T follicular helper cell (primary cell): ENCODE results near the gene C6orf52.
A peak's percentile ranks its signal among the peaks of the same experiment; 100 is the strongest.
"Not testable (repeated sequence)": the region's sequence is repeated elsewhere in the genome, so short reads cannot be mapped to it uniquely, and the experiment has no call there.

Experiments
- DNase-seq: peaks from one replicate; pipeline ENCODE4 v3.0.0-alpha.2; 2020; ENCODE audit warnings: low read depth
- total RNA-seq, 2 experiments: gene quantifications; one replicate each; lab custom pipeline; 2026; lab: John Stamatoyannopoulos, UW

The C6orf52 gene
- total RNA-seq, result 0.35 to 0.54 reads per million in 2 experiments

DNA sequence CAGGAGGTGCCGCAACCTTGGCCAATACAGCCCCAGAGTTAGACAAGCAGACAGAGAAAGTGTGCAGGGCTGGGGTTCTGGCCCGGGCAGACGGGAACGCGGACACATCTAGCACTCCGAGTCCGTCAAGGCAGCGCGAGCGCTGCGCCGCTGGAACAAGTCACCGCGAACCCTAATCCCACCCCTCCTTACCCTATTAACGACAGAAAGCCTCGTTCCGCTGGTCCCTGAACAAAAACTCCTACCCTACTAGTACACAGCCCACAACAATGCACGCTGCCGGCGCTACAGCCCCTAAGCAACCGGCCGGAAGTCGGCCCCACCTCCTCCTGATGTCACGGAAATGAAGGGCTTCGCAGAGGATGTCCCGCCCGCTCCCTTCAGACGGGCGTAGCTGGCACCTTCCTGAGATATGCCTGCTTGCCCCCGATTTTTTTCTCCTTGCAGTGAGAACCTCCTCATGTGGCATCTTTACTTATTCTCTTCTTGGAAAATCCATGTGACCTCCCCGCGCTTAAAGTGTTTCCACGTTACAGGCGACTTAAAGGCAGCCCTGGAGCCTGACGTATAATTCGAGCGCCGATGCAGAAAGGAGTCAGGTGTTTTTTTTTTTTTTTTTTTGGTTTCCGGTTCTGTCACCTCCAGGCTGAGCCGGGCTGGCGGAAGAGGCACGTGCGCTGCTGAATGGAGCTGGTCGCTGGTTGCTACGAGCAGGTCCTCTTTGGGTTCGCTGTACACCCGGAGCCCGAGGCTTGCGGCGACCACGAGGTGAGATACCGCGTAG, at the start of gene C6orf52, which contains the start of gene PAK1IP1:
TSS of gene C6orf52 (minus strand) at position 315 of the 784 bp plus-strand sequence. CDS start 7,066 bp downstream, outside the sequence.
TSS of gene PAK1IP1 (plus strand) at position 671 of the 784 bp plus-strand sequence. CDS start at position 685, 14 bp downstream.
- peak; percentile 89 for DNase-seq

DNA sequence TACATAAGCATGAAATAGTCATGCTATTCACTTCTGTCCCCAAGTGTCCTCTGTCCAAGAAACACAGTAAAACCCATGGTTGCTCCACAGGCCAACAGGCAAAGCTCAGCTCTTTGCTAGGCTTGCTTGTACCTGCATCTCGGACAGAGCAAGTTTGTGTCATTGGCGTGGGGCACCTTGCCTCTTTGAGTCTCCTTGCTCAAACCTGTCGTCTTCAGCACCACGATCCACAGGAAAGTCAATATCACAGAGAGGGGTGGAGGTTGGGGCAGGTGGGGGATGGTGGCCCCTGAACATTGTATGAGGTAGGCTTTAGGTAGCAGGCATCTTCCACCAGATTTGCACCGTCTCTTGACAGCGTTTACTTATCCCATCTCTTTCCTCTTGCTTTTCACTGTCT, 49.1 kb upstream of the C6orf52 start:
- no peak for DNase-seq

GRCh38 chr6:10742251-10742650, 47.8 kb upstream of the C6orf52 start:
- DNase-seq, result no peak

DNA sequence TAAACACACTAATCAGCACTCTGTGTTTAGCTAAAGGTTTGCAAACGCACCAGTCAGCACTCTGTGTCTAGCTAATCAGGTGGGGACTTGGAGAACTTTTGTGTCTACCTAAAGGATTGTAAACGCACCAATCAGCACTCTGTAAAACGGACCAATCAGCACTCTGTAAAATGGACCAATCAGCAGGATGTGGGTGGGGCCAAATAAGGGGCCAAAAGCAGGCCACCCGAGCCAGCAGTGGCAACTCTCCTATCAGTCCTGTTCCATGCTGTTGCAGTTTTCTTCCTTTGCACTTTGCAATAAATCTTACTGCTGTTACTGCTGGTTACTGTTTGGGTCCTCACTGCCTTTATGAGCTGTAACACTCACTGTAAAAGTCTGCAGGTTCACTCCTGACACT, 47.2 kb upstream of the C6orf52 start:
- not testable (repeated sequence) for DNase-seq

DNA sequence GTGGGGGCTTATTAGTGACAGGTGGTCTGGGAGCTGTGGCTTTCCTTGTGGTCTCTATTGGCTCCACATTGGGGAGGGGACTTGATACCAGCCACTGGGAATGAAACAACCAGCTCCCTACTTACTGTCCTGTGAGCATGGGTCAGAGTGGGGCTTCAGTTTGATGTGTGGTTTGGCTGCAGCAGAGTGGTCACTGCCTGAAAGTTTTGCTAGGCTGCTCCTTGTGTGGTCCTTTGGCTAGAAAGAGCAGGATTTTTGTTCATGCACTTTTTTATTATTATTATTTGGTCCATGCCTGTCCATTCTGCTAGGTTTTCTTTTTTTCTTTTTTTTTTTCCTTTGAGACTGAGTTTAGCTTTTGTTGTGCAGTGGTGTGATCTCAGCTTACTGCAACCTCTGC, 45.6 kb upstream of the C6orf52 start:
- DNase-seq, result no peak

GRCh38 chr6:10736731-10737130, 42.3 kb upstream of the C6orf52 start:
- DNase-seq, result no peak

DNA sequence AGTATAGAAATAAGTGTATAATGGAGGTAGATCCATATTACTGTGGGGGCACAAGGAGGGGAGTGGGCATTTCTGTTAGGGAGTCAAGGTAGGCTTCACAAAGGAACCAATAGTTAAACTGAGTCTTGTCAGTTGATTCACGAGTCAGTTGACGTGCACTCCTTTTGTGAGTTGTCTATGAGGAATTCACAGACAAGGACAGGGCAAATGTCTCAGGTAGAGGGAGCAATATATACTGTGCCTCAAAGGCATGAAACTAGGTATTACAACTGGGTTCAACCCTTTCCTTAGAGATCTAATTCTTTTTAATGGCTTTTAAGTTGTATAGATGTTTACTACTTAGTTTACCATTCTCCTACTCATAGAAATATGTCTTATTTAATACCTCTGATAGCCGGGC, 39.4 kb upstream of the C6orf52 start:
- DNase-seq, result no peak

GRCh38 chr6:10733151-10733715, 38.8 kb upstream of the C6orf52 start:
- DNase-seq, result no peak

GRCh38 chr6:10730254-10730653, 35.8 kb upstream of the C6orf52 start:
- no peak for DNase-seq

DNA sequence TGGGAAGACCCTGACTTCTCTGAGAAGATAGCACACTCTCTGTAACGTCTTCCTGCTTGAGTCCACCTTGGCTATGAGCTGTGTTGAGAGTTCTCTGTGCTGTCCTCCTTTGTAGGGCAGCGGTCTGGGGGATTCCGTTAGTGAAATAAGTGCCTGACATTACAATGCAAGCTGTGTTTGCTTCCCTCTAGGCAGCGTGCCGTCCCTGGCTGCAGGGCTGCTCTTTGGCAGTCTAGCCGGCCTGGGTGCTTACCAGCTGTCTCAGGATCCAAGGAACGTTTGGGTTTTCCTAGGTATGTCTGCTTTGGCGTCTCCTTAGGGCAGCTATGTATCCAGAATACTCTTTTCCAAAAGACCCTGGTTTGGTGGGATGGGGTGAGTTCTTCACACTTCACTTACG, 31.3 kb upstream of the C6orf52 start:
- DNase-seq, result no peak

DNA sequence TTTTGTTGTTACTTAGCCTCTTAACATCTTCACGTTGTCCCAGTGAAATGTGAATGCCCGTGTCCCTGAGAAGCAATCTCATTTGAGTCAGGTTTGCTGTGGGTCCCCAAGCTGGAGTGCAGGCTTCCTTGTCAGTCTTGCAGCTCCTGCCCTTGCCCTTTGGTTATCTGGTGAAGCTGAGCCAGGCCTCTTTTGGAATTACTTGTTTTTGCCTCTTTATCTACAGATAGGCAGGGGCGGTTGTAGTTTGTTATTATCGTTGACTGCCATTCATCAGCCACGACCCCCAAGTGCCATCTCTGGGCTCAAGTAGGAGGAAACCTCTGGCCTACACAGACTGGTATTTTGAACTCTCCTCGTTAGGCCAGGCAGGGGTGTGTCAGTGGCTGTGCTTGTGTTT, 30.6 kb upstream of the C6orf52 start:
- no peak for DNase-seq

DNA sequence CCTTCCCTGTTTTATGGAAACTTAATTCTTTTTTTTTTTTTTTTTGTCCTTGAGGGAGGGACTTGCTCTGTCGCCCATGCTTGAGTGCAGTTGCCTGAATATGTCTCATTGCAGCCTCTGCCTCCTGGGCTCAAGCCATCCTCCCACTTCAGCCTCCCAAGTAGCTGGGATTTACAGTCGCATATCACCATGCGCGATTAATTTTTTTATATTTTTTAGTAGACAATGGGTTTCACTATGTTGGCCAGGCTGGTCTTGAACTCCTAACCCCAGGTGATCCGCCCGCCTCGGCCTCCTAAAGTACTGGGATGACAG, 29.1 kb upstream of the C6orf52 start:
- no peak for DNase-seq

- DNase-seq, result peak; percentile 53
Measured at GRCh38 chr6:10722820-10723566, 28.6 kb upstream of the C6orf52 start, which contains the start of gene TMEM14C. TMEM14C (plus strand) TSS chr6:10723070; CDS start chr6:10724614, 1,544 bp downstream.

- no peak for DNase-seq
Measured at GRCh38 chr6:10722570-10722819, 28.1 kb upstream of the C6orf52 start.

DNA sequence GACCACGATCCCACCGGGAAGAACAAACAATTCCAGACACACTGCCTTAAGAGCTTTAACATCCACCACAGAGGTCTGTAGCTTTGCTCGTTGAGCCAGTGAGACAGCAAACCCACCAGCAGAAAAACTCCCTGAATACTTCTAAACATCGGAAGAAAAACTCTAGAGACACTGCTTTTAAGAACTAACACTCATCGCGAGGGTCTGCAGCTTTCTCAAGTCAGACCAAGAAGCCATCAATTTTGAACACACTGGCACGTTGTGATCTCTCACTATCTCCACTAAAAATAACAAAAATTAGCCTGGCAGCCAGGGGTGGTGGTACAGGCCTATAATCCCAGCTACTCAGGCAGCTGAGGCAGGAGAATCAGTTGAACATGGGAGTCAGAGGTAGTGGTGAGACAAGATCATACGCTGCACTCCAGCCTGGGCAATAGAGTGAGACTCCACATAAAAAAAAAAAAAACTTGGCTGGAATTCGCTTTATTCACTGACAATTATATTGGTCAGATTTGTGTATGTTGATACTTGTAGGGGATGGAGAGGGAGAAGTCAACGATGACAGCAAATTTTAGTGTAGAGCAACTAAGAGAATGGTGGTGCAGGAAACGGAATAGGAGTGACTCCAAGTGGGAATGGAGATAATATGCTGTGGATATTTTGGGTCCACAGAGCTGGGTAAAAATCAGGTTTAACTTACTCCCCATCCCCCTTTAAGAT, 27.6 kb upstream of the C6orf52 start:
- DNase-seq, result no peak

GRCh38 chr6:10720960-10721849, 26.8 kb upstream of the C6orf52 start:
- not testable (repeated sequence) for DNase-seq

GRCh38 chr6:10720265-10720959, 26.0 kb upstream of the C6orf52 start:
- peak; percentile 33 for DNase-seq

DNA sequence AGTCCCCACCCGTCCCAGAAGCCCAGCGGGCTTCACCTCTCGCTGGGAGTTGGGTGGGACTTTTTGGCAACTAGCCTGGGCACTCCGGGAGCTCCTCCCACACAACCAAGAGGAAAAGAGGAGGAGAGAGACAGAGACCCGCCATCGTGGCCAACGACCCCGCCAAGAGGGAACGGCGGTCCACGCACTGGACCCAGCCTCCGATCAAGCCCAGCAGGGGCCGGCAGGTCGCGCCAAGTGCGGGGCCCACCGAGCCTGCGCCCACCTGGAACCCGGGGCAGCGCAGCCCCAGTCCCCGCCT, 25.5 kb upstream of the C6orf52 start:
- DNase-seq, result no peak

DNA sequence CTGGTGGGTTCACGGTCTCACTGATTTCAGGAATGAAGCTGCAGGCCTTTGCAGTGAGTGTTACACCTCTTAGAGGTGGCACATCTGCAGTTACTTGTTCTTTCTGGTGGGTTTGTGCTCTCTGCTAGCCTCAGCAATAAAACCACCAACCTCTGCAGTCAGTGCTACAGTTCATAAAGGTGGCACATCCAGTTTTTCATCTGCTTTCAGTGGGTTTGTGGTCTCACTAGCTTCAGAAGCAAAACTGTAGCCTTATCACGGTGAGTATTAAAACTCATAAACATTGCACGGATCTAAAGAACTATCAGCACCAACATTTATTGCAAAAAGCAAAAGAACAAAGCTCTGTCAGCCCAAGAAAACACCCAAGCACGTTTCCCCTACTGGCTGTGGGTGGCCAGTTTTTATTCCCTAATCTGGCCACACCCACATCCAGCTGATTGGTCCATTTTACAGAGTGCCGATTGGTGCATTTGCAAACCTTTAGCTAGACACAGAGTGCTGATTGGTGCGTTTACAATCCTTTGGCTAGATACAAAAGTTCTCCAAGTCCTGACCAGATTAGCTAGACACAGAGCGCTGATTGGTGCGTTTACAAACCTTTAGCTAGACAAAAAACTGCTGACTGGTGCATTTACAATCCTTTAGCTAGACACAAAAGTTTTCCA, 25.0 kb upstream of the C6orf52 start:
- peak; percentile 13 for DNase-seq

GRCh38 chr6:10713962-10714361, 19.5 kb upstream of the C6orf52 start:
- DNase-seq, result no peak
